Trophoblast cell (in vitro differentiated cells and primary cell): ENCODE results near the gene USP32.
A peak's percentile ranks its signal among the peaks of the same experiment; 100 is the strongest.
"Not testable (repeated sequence)": the region's sequence is repeated elsewhere in the genome, so short reads cannot be mapped to it uniquely, and the experiment has no call there.

Source experiments
- DNase-seq, 2 donors: peaks; one replicate each; pipeline ENCODE4 v3.0.0-alpha.2; 2016
- H2AFZ ChIP-seq: 2 replicates; pipeline ENCODE4 v1.6.1; 2013; ENCODE audit warnings: low read length, moderate library complexity, mild to moderate bottlenecking; ENCODE audit not compliant: insufficient read depth, poor library complexity
- H2AK5ac ChIP-seq: 2 replicates; pipeline ENCODE4 v1.6.1; 2013; ENCODE audit warnings: mild to moderate bottlenecking, low read length
- H2BK120ac ChIP-seq: 2 replicates; pipeline ENCODE4 v1.6.1; 2013; ENCODE audit warnings: low read length, mild to moderate bottlenecking, moderate library complexity; ENCODE audit not compliant: insufficient read depth, poor library complexity
- H2BK12ac ChIP-seq: 2 replicates; pipeline ENCODE4 v1.6.1; 2013; ENCODE audit warnings: mild to moderate bottlenecking, low read length, moderate library complexity
- H2BK5ac ChIP-seq: 2 replicates; pipeline ENCODE4 v1.6.1; 2013; ENCODE audit warnings: low read length, low read depth, moderate library complexity, mild to moderate bottlenecking; ENCODE audit not compliant: poor library complexity
- H3K14ac ChIP-seq: 2 replicates; pipeline ENCODE4 v1.6.1; 2013; ENCODE audit warnings: mild to moderate bottlenecking, low read length
- H3K18ac ChIP-seq: 2 replicates; pipeline ENCODE4 v1.6.1; 2013; ENCODE audit warnings: mild to moderate bottlenecking, low read length
- H3K23ac ChIP-seq: 2 replicates; pipeline ENCODE4 v1.6.1; 2013; ENCODE audit warnings: low read length
- H3K27ac ChIP-seq: 2 replicates; pipeline ENCODE4 v1.5.1; 2013; ENCODE audit warnings: low read depth, mild to moderate bottlenecking, inconsistent platforms, low read length, moderate library complexity
- H3K27me3 ChIP-seq: 2 replicates; pipeline ENCODE4 v1.6.1; 2013; ENCODE audit warnings: inconsistent platforms, mild to moderate bottlenecking, low read length, moderate library complexity; ENCODE audit not compliant: insufficient read depth
- H3K36me3 ChIP-seq, 2 experiments: 1 replicate in 1 of 2; 2 replicates in 1 of 2; pipeline ENCODE4 v1.6.1; 2013; ENCODE audit warnings: low read length in 2 of 2, mild to moderate bottlenecking in 2 of 2, moderate library complexity in 1 of 2; ENCODE audit not compliant: insufficient read depth in 2 of 2, control insufficient read depth in 1 of 2
- H3K4ac ChIP-seq: 2 replicates; pipeline ENCODE4 v1.6.1; 2013; ENCODE audit warnings: low read depth, mild to moderate bottlenecking, low read length, moderate library complexity
- H3K4me1 ChIP-seq, 2 experiments: 1 replicate in 1 of 2; 2 replicates in 1 of 2; pipeline ENCODE4 v1.6.1; 2013; ENCODE audit warnings: low read length in 2 of 2, mild to moderate bottlenecking in 2 of 2, moderate library complexity in 1 of 2; ENCODE audit not compliant: insufficient read depth in 2 of 2, control insufficient read depth in 1 of 2
- H3K4me2 ChIP-seq: 2 replicates; pipeline ENCODE4 v1.6.1; 2013; ENCODE audit warnings: inconsistent platforms, mild to moderate bottlenecking, low read length, moderate library complexity
- H3K4me3 ChIP-seq: 2 replicates; pipeline ENCODE4 v1.5.1; 2013; ENCODE audit warnings: mild to moderate bottlenecking, low read depth, low read length, inconsistent platforms
- H3K79me1 ChIP-seq: one replicate; pipeline ENCODE4 v1.6.1; 2013; ENCODE audit warnings: low read length
- H3K79me2 ChIP-seq: 2 replicates; pipeline ENCODE4 v1.6.1; 2013; ENCODE audit warnings: low read length, mild to moderate bottlenecking; ENCODE audit not compliant: control insufficient read depth, insufficient read depth, poor library complexity
- H3K9ac ChIP-seq: 2 replicates; pipeline ENCODE4 v1.6.1; 2013; ENCODE audit warnings: mild to moderate bottlenecking, low read length
- H3K9me3 ChIP-seq: 2 replicates; pipeline ENCODE4 v1.6.1; 2013; ENCODE audit warnings: low read depth, mild to moderate bottlenecking, control low read depth, inconsistent platforms, low read length; ENCODE audit not compliant: insufficient read depth
- H4K12ac ChIP-seq: 2 replicates; pipeline ENCODE4 v1.6.1; 2013; ENCODE audit warnings: low read depth, mild to moderate bottlenecking, low read length, moderate library complexity
- H4K8ac ChIP-seq: 2 replicates; pipeline ENCODE4 v1.6.1; 2013; ENCODE audit warnings: low read depth, mild to moderate bottlenecking, low read length, moderate library complexity
- H4K91ac ChIP-seq: one replicate; pipeline ENCODE4 v1.6.1; 2013; ENCODE audit warnings: low read depth, mild to moderate bottlenecking, low read length, moderate library complexity
- whole genome bisulfite sequencing: extraction: QIAGEN DNeasy Blood & Tissue Kit; methylation state at CpG from one replicate; pipeline ENCODE4 v1.1.7; 2013; ENCODE audit warnings: missing lambda C conversion rate; ENCODE audit not compliant: insufficient read length, insufficient coverage; ENCODE audit errors: extremely low coverage; 5-methylcytosine and 5-hydroxymethylcytosine counted together

USP32 gene

DNA sequence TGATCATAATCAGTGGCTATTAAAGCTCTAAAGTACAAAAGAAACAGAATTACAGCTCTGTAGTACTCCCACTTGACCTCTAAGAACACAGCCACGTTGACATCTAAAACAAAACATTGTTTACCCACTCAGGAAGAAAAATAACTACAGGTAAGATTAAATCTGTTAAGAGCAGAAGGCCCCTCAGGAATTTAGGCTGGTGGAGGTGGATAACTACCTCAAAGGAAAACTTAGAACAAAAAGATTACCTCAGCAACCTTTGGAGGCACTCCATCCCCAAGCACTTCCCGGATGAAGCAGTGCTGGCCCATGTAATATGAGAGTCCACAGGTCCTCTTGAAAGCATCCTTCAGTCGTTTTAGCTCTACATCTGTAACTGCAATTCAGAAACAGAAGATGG, 46.7 kb downstream of the USP32 start:
- Histone ChIP-seq H3K4ac (no peak overlapping the region), H4K91ac (no peak overlapping the region), H3K14ac (no peak overlapping the region), H3K9me3 (no peaks in the 10 kb centered on the region), H3K79me2 (no peaks in the 10 kb centered on the region), H3K23ac (no peak overlapping the region), H3K4me1 (no peaks in the 10 kb centered on the region), H3K18ac (no peak overlapping the region), H2BK5ac (no peak overlapping the region), H2AK5ac (no peak overlapping the region), H3K4me3 (no peak overlapping the region), H3K9ac (no peak overlapping the region), H3K79me1 (no peaks in the 10 kb centered on the region), H4K12ac (no peak overlapping the region), H2BK120ac (no peak overlapping the region), H4K8ac (no peak overlapping the region), H2AFZ (no peak overlapping the region), H3K36me3 (peaks cover 7% of the 10 kb centered on the region in 2 experiments), H3K4me2 (no peak overlapping the region), H2BK12ac (no peak overlapping the region), H3K27ac (no peak overlapping the region), H3K27me3 (no peaks in the 10 kb centered on the region)
- no peak for DNase-seq
- WGBS = no CpG with 5 or more reads among the region's 3 CpGs

DNA sequence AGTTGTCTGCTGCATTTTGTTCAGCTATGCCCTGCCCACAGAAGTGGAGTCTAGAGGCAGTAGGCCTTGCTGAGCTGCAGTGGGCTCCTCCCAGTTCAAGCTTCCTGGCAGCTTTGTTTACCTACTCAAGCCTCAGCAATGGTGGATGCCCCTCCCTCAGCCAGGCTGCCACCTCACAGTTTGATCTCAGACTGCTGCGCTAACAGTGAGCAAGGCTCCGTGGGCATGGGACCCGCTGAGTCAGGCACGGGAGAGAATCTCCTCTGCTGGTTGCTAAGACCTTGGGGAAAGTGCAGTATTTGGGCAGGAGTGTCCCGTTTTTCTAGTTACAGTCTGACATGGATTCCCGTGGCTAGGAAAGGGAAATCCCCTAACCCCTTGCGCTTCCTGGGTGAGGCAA, 49.4 kb downstream of the USP32 start:
- H3K9me3 ChIP-seq, H2AK5ac ChIP-seq, H2BK12ac ChIP-seq, H3K27me3 ChIP-seq, H4K91ac ChIP-seq, H3K4ac ChIP-seq, H3K79me1 ChIP-seq, H3K18ac ChIP-seq, H4K8ac ChIP-seq, H3K4me1 ChIP-seq, H3K14ac ChIP-seq, H3K23ac ChIP-seq, H3K27ac ChIP-seq, H2BK5ac ChIP-seq, H2BK120ac ChIP-seq, H2AFZ ChIP-seq, H3K36me3 ChIP-seq, H3K4me3 ChIP-seq, DNase-seq, H3K4me2 ChIP-seq, H3K9ac ChIP-seq, H3K79me2 ChIP-seq: not testable (repeated sequence)
- WGBS = no CpG with 5 or more reads among the region's 7 CpGs
- peak overlapping the region; percentile 43 for H4K12ac ChIP-seq

DNA sequence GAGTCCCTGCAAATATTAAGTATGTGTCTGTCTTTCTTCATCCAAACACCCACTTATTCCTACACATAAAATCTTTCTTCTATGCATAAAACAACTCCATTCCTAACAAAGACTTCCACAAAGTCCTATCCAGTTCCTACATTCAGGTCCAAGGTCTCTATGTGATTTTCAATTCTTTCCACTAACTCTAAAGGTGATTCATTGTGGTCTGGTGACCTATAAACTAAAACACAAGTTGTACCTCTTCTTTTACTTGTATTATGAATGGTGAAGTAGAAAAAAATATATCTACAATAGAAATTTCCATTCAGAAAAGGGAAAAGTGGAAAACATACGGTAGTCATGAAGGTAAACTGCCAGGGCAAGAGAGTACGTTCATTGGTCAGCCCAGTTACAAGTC, 56.6 kb downstream of the USP32 start:
- Histone ChIP-seq H3K36me3 (no peaks in the 10 kb centered on the region), H4K12ac (no peak overlapping the region), H3K23ac (no peak overlapping the region), H2AFZ (no peak overlapping the region), H3K14ac (no peak overlapping the region), H2AK5ac (no peak overlapping the region), H3K4me2 (no peak overlapping the region), H3K27me3 (no peaks in the 10 kb centered on the region), H3K79me2 (no peaks in the 10 kb centered on the region), H4K8ac (no peak overlapping the region), H3K4me3 (no peak overlapping the region), H3K18ac (no peak overlapping the region), H2BK12ac (no peak overlapping the region), H3K4ac (no peak overlapping the region), H2BK120ac (no peak overlapping the region), H2BK5ac (no peak overlapping the region), H3K9ac (no peak overlapping the region), H3K79me1 (no peaks in the 10 kb centered on the region), H4K91ac (no peak overlapping the region), H3K9me3 (no peaks in the 10 kb centered on the region), H3K27ac (no peak overlapping the region), H3K4me1 (no peaks in the 10 kb centered on the region)
- no CpG with 5 or more reads among the region's 2 CpGs for whole genome bisulfite sequencing
- DNase-seq = no peak

DNA sequence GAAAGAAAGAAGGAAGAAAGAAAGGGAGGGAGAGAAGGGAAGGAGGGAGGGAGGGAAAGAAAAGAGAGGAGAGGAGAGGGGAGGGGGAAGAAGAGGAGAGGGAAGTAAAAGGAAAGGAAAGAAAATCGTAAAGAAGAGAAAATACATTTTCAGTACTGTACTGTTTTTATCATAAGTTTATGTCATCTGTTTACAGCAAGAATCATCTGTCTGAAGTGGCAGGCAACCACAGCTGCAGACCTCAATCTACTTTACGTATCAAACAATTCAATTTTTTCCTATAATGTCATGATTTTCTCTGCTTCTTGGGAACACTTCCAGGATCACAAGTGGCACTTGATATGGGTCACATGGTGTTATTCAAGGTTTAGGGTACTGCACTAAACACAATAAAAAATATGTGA, 58.3 kb downstream of the USP32 start:
- H2BK5ac ChIP-seq = no peak overlapping the region
- no peaks in the 10 kb centered on the region for H3K79me2 ChIP-seq
- no peak overlapping the region for H4K8ac ChIP-seq
- H3K9me3 ChIP-seq = no peaks in the 10 kb centered on the region
- H2BK120ac ChIP-seq = no peak overlapping the region
- no peak overlapping the region for H2AK5ac ChIP-seq
- no peaks in the 10 kb centered on the region for H3K79me1 ChIP-seq
- H3K23ac ChIP-seq = no peak overlapping the region
- H3K18ac ChIP-seq = no peak overlapping the region
- no peak overlapping the region for H3K27ac ChIP-seq
- H3K4me3 ChIP-seq = no peak overlapping the region
- H4K91ac ChIP-seq = no peak overlapping the region
- no peak overlapping the region for H4K12ac ChIP-seq
- H3K27me3 ChIP-seq = no peaks in the 10 kb centered on the region
- no peak overlapping the region for H2BK12ac ChIP-seq
- H3K4ac ChIP-seq = no peak overlapping the region
- no CpG with 5 or more reads among the region's 2 CpGs for WGBS
- no peak for DNase-seq
- H3K9ac ChIP-seq = no peak overlapping the region
- H3K4me1 ChIP-seq = no peaks in the 10 kb centered on the region
- H3K4me2 ChIP-seq = no peak overlapping the region
- H3K14ac ChIP-seq = no peak overlapping the region
- peaks cover 0 to 2% of the 10 kb centered on the region in 2 experiments for H3K36me3 ChIP-seq
- H2AFZ ChIP-seq = no peak overlapping the region
